H54 (cell line): ENCODE data around the gene BCKDHB.
"Not testable (repeated sequence)": the region's sequence is repeated elsewhere in the genome, so short reads cannot be mapped to it uniquely, and the experiment has no call there.

Experiments used
- DNase-seq: peaks from one replicate; pipeline ENCODE4 v3.0.0; 2011; ENCODE audit warnings: low spot score, mixed read lengths; ENCODE audit not compliant: insufficient read length
- FAIRE-seq: peaks from 3 replicates; lab custom pipeline; 2011; peaks lifted over from hg19 to GRCh38; lab: Jason Lieb, UNC
- POLR2A ChIP-seq: IDR thresholded peaks from 2 replicates; pipeline ENCODE4 v1.6.1; 2011; ENCODE audit warnings: low read depth, mild to moderate bottlenecking, low read length

Gene BCKDHB

DNA sequence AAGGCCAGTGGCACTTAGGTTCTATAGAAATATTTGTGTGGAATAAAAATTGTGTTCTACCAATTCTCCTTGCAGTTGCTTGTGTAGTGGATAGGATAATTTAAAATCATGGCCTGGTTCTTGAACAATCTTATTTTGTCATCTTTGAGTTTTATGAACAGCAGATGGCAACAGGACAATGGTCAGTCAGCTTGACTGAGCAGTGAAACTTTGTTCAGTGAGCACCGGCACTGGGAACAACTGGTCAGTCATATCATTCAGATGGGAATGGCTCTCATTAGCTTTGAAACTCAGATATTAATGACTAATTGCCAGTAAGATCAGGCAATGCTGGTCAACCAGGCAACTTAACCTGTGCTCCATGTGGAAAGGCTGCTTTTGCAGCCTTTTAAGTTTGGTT lies 129.2 kb downstream of the BCKDHB start:
- no peak for FAIRE-seq
- no peak for TF ChIP-seq POLR2A
- DNase-seq, result no peak

DNA sequence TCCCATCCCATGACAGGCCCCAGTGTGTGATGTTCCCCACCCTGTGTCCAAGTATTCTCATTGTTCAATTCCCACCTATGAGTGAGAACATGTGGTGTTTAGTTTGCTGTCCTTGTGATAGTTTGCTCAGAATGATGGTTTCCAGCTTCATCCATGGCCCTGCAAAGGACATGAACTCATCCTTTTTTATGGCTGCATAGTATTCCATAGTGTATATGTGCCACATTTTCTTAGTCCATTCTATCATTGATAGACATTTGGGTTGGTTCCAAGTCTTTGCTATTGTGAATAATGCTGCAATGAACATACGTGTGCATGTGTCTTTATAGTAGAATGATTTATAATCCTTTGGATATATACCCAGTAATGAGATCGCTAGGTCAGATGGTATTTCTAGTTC lies 132.3 kb downstream of the BCKDHB start:
- not testable (repeated sequence) for DNase-seq, FAIRE-seq

DNA sequence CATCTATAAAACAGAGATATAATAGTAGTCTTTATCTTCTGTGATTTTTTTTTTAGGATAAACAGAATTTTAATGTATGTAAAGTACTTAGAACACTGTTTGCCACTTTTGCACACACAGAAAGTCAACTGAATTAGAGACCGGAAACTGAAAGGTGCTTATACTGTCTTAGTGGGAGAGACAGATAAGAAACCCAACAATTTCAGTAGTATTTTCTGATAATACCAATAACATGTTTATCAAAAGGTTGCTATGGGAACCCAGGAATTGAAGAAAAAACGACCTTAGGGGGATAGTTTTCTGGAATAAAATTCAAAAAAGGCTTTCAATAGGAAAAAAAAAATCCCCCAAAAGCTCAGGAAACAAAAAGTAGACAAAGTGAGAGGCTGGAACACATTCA lies 138.6 kb downstream of the BCKDHB start:
- DNase-seq (no peak), FAIRE-seq (no peak)
- no peak for TF ChIP-seq POLR2A

DNA sequence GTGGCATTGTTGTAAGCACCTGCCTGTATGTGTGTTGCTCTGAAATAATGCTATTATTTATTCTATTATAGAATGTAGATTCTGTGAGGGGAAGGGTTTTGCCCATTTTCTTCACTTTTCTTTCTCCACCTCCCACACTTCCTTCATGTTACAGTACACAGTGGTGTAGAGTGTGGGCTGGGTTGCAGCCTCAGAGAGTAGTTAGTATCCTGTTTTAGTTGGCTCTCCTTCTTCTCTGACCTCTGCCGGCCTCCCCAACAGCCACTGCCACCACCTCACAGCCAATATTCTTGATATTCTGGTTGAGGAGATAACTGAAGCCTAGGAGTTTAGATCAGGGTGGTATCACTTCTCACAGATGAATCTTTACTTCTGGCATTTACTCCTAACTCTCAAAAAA lies 143.4 kb downstream of the BCKDHB start:
- FAIRE-seq (no peak), DNase-seq (no peak)
- no peak for TF ChIP-seq POLR2A

DNA sequence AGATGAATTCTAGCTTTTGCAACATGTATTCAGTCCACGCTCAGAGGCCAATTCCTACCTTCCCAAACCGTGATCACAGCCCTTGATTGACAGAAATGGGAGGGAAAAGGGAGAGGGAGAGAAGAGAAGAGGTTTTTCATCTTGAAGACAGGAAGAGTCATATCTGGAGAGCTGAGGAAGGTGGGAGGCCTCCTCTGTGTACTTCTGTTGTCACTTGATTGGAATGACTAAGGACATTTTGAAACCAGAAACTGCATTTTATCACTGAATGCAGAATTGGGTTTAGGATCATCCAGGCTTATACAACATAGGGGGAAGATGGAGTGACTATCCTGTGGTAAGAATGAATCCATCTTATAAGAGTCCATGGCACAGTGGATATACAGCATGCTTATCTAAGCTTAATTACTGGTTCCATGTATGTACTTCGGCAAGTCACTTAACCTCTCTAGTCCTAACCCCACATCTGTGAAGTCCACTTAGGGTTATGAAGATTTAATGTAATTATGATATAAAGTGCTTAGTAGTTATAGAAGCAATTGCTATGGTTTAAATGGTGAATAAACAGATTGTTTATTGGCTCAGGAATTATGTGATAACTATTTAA lies 144.0 kb downstream of the BCKDHB start:
- FAIRE-seq, result no peak
- DNase-seq, result no peak
- no peak for TF ChIP-seq POLR2A

DNA sequence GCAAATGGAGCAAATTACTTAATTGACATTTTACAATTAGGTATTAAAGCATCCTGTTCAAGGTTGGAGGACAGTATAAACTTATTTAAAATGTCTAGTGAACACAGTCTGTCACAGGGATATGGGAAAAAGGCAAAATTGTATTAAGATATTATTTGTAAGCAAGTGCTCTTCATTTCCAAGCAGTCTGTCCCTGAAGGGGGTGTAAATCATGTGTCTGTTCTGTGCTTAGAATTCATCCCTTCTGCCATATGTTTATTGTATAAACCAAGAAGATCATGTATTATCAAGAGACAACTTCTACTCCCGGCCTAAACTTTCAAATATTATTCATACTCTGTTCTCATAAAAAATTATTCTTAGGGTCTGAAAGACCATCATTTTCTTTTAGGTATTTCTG lies 144.8 kb downstream of the BCKDHB start:
- no peak for FAIRE-seq
- TF ChIP-seq POLR2A, result no peak
- DNase-seq, result no peak

DNA sequence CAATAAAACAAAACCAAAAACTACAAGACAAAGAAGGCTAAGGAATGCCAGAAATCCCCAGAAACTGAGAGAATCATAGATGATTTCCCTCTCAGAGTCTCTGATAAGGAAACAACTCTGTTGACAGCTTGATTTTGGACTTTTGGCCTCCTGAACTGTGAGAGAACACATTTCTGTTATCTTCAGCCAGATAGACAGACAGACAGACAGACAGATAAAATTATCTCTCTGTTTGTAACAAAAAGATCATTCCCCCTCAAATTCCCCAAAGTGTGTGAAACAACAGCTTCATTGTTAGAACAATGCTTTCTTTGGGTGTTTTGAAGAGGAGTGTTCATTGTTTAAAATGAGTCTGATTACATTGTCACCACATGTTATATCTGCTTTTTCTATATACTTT lies 148.2 kb downstream of the BCKDHB start:
- FAIRE-seq, result no peak
- TF ChIP-seq POLR2A, result no peak
- no peak for DNase-seq

DNA sequence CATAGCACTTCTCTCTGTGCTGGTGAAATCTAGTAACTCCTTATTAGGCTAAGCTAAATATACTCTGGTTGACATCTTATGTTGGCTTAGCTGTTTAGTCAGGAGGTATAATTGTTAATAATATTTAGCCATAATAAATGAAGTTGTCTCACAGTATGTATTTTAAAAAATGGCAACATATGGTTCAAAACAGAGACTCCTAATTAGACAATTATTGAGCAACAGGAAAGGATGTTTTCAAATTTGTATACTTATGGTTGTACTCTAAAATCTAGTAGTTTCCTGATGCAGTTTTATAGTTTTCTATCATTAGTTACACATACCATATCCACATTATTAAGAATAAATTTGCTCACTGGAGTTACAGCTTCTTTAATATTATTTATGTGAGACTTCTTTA lies 150.2 kb downstream of the BCKDHB start:
- TF ChIP-seq POLR2A, result no peak
- FAIRE-seq (no peak), DNase-seq (no peak)

DNA sequence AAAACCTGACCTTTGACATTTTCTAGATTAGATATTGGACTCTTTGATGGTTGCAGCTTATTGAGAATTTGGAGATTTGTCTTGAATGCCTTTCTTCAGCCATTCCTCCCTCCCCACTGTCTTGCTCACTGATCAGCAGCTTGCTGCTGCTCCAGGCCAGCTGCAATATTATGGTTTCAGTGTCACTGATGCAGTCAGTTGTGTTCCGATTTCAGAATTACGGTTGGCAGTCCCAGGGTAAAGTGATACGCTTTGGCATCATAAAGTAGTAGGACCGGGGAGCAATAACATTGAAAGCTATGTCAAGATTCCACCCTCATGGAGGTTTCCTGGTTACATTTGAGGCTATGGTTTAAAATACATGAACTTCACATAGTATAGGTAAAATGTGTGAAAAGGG lies 152.6 kb downstream of the BCKDHB start:
- DNase-seq (no peak), FAIRE-seq (no peak)
- TF ChIP-seq POLR2A, result no peak

DNA sequence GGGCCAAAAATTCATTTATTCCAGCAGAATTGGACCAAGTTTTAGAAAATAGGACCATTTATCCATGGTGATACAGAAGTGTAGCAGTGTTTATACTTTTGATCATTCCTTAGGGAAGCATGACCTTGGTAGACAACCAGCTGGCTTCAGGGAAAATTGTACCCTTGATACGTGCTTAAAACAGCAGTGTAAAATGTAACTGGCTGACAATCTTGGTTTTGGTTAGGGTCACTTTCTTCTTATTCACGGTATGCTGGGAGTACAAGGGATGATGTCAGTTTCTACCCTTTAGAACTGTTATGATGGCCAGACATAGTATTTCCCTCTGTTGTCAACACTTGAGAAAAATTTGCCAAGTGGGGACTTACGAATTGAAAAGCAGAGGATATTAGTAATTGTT lies 157.1 kb downstream of the BCKDHB start:
- DNase-seq (no peak), FAIRE-seq (peak; percentile 11)
- TF ChIP-seq POLR2A, result no peak

DNA sequence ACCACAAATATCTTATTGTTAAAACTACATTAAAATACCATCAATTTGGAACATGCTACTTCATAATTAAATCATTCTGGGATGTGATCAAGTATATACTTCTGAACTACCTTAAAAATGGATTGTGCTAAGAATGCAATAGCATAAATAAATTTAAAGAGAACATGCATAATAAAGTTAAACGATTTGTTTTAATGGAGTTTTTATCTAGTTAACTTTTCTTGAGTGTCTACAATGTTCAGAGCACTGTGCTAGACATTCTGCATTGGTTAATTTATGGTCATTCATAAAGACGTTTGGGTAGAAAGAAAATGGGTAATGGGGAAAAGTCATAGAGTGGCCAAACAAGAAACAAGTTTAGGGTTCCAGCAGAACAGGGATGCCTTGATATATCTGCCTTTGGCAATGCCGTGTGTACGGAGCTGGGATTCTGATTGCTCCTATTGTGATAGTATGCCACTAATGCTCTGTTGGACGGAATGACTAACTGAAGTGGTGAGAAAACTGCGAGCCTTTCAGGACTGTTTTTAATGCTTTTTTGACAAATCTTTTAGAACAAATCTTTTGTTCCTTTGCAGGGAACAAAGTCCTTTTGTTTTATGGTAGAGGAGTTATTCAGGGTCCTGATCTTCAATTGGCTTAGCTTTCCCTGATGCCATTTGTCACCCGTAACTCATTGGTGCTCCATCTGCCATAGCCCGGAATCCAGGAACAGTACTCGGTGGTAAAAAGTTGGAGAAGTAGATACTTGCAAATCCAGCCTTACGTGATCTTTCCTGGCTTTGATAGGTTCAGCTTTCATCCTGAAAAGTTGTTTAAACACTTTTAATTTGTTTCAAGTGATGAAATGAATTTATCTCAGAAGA lies 162.6 kb downstream of the BCKDHB start:
- no peak for DNase-seq
- FAIRE-seq, result no peak
- TF ChIP-seq POLR2A, result no peak

DNA sequence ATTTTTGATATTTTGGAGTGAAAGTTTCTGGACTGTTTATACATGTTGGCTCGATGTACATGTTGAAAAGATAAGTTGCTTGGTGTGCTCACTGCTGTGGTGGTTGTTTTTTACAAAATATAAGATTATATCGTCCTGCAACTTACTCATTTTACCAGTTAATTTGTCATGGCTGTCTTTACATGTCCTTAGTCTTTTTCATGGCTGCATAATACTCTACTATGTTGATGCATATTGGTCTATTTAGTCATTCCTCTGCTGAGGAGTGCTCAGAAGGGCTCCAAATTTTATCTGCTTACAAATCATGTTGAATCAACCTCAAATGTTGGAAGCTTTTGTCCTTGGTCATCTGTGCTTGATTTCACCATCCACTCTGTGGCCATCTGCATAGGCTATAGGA lies 164.6 kb downstream of the BCKDHB start:
- FAIRE-seq (no peak), DNase-seq (no peak)
- no peak for TF ChIP-seq POLR2A

DNA sequence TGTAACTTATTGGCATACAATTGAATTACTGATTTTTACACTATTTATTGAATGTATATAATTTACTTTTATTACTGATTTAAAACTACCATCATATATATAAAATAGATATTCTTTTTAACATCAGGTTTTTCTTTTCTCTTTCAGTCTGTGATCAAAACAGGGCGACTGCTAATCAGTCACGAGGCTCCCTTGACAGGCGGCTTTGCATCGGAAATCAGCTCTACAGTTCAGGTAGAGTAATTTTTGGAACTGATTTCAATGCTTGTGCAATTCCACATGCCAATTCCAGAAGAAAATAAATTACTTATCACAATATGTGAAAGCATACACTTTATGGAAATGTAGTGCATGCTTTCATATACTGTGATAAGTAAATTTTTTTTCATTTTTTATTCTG lies 166.5 kb downstream of the BCKDHB start:
- DNase-seq, result no peak
- FAIRE-seq, result no peak
- TF ChIP-seq POLR2A, result no peak

DNA sequence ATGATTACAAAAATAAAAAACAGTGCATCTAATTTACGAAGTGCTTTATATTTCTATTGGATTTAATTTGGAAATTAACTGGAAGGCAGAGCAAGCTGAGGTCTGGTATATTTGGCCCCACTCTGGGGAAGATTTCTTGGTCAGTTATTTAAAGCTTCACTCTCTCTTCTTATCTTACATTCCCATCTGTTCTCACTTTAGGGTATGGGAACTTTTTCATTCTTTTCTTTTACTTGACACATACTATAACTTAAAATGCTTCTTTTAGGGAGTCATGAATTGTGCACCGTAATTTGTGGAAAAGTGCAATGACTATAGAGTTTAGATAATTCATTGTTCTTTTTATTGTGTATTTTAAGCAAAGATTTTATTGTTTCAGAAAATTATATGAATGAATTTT lies 170.4 kb downstream of the BCKDHB start:
- no peak for FAIRE-seq
- DNase-seq, result no peak
- TF ChIP-seq POLR2A, result no peak

DNA sequence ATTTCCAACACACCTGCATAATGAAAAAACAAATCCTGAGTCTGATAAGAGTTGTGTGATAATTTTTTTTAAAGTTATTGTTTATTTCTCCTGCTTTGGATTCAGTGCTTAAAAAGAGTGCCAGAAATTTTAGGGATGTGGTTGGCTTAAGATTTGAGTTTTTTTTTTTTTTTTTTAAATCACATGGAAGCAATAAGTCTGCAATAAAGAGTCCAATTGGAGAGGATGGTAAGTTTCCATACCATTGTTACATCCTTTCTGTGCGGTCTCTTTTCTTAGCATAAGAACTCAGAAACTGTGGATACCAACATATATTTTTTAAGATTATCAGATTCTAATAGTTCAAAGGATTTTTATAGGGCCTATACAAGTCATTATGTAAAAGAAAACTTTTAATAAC lies 171.0 kb downstream of the BCKDHB start:
- TF ChIP-seq POLR2A, result no peak
- FAIRE-seq (no peak), DNase-seq (no peak)
